Panc1 (cell line): Measurements from ENCODE around the gene ARHGAP18.

Experiments
- POLR2AphosphoS5 ChIP-seq: IDR thresholded peaks from 2 replicates; pipeline ENCODE4 v1.6.1; 2012; ENCODE audit warnings: mild to moderate bottlenecking, low read depth, low read length, moderate library complexity
- SIN3A ChIP-seq: IDR thresholded peaks from 2 replicates; pipeline ENCODE4 v1.6.1; 2012; ENCODE audit warnings: low read depth, mild to moderate bottlenecking, low read length, moderate library complexity, borderline replicate concordance; ENCODE audit not compliant: insufficient read depth
- TCF7L2 ChIP-seq: IDR thresholded peaks from 2 replicates; pipeline ENCODE4 v1.6.1; 2011; ENCODE audit warnings: mild to moderate bottlenecking, low read depth, low read length, inconsistent platforms
- TF ChIP-seq, protein P1 (sequence below): fragments of 450-650 bp; IDR thresholded peaks from 2 replicates; pipeline ENCODE4 v1.5.1; 2017; ENCODE audit warnings: mild to moderate bottlenecking
- TF ChIP-seq, protein P2 (sequence below), 2 experiments: IDR thresholded peaks; 2 replicates each; pipeline ENCODE4 v1.6.1; 2011 to 2012; ENCODE audit warnings: low read depth in 2 of 2, control low read depth in 1 of 2, low read length in 1 of 2, mild to moderate bottlenecking in 1 of 2, moderate library complexity in 1 of 2; ENCODE audit not compliant: insufficient read depth in 1 of 2

DNA sequence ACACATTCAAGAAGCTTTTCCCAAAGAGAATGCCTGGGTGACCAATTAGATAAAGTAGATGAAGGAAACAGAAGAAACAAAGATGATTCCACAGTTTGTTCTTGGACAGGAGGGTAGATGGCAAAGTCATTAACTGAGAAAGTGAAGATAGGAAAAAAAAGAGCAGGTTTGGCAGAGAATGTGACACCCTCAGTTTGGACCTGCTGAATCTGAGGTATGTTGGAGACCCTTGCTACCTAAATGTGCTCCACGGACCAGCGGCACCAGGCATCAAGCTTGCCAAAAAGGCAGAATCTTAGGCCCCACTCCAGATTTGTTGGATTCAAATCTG, 49.7 kb downstream of the ARHGAP18 start:
- TF ChIP-seq, protein P1, sequence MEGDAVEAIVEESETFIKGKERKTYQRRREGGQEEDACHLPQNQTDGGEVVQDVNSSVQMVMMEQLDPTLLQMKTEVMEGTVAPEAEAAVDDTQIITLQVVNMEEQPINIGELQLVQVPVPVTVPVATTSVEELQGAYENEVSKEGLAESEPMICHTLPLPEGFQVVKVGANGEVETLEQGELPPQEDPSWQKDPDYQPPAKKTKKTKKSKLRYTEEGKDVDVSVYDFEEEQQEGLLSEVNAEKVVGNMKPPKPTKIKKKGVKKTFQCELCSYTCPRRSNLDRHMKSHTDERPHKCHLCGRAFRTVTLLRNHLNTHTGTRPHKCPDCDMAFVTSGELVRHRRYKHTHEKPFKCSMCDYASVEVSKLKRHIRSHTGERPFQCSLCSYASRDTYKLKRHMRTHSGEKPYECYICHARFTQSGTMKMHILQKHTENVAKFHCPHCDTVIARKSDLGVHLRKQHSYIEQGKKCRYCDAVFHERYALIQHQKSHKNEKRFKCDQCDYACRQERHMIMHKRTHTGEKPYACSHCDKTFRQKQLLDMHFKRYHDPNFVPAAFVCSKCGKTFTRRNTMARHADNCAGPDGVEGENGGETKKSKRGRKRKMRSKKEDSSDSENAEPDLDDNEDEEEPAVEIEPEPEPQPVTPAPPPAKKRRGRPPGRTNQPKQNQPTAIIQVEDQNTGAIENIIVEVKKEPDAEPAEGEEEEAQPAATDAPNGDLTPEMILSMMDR: no peak
- TF ChIP-seq, protein P2, sequence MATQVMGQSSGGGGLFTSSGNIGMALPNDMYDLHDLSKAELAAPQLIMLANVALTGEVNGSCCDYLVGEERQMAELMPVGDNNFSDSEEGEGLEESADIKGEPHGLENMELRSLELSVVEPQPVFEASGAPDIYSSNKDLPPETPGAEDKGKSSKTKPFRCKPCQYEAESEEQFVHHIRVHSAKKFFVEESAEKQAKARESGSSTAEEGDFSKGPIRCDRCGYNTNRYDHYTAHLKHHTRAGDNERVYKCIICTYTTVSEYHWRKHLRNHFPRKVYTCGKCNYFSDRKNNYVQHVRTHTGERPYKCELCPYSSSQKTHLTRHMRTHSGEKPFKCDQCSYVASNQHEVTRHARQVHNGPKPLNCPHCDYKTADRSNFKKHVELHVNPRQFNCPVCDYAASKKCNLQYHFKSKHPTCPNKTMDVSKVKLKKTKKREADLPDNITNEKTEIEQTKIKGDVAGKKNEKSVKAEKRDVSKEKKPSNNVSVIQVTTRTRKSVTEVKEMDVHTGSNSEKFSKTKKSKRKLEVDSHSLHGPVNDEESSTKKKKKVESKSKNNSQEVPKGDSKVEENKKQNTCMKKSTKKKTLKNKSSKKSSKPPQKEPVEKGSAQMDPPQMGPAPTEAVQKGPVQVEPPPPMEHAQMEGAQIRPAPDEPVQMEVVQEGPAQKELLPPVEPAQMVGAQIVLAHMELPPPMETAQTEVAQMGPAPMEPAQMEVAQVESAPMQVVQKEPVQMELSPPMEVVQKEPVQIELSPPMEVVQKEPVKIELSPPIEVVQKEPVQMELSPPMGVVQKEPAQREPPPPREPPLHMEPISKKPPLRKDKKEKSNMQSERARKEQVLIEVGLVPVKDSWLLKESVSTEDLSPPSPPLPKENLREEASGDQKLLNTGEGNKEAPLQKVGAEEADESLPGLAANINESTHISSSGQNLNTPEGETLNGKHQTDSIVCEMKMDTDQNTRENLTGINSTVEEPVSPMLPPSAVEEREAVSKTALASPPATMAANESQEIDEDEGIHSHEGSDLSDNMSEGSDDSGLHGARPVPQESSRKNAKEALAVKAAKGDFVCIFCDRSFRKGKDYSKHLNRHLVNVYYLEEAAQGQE (IDR thresholded peaks at IDR 0.05; ENCODE audit: insufficient read depth in 1 of 2, low read depth in 2 of 2, low read length in 1 of 2): no peak
- TF ChIP-seq SIN3A (no peak), POLR2AphosphoS5 (no peak), TCF7L2 (no peak)
